Astrocyte (in vitro differentiated cells and primary cell): ENCODE data around the gene EPO. TPM values are rescaled to one million over a fixed set of nuclear protein-coding genes. Genes with fewer than 3 reads are reported as not detected.

Experiments used
- DNase-seq: peaks from one replicate; pipeline ENCODE4 v3.0.0-alpha.2; 2010; ENCODE audit warnings: low read depth
- FAIRE-seq: peaks from 2 replicates; lab custom pipeline; 2011; peaks lifted over from hg19 to GRCh38; lab: Jason Lieb, UNC
- H2AFZ ChIP-seq: 2 replicates; pipeline ENCODE4 v1.6.0; 2012; ENCODE audit warnings: low read depth, low read length, inconsistent platforms
- H3K27ac ChIP-seq: 2 replicates; pipeline ENCODE4 v1.5.1; 2011; ENCODE audit warnings: low read depth, low read length, inconsistent platforms
- H3K27me3 ChIP-seq: 2 replicates; pipeline ENCODE4 v1.6.0; 2011; ENCODE audit warnings: low read length, inconsistent platforms; ENCODE audit not compliant: insufficient read depth
- H3K36me3 ChIP-seq: 2 replicates; pipeline ENCODE4 v1.5.1; 2011; ENCODE audit warnings: low read length, inconsistent platforms; ENCODE audit not compliant: insufficient read depth
- H3K4me1 ChIP-seq: 2 replicates; pipeline ENCODE4 v1.5.1; 2011; ENCODE audit warnings: low read length, inconsistent platforms; ENCODE audit not compliant: insufficient read depth
- H3K4me2 ChIP-seq: 2 replicates; pipeline ENCODE4 v1.6.0; 2012; ENCODE audit warnings: low read length, inconsistent platforms
- H3K4me3 ChIP-seq: 2 replicates; pipeline ENCODE4 v1.5.1; 2011; ENCODE audit warnings: low read depth, mild to moderate bottlenecking, low read length, inconsistent platforms; ENCODE audit not compliant: insufficient read depth
- H3K79me2 ChIP-seq: 2 replicates; pipeline ENCODE4 v1.6.0; 2012; ENCODE audit warnings: mild to moderate bottlenecking, low read length, inconsistent platforms; ENCODE audit not compliant: insufficient read depth
- H3K9ac ChIP-seq: 2 replicates; pipeline ENCODE4 v1.6.0; 2012; ENCODE audit warnings: mild to moderate bottlenecking, low read length, inconsistent platforms
- H3K9me3 ChIP-seq: 2 replicates; pipeline ENCODE4 v1.5.1; 2012; ENCODE audit warnings: low read depth, mild to moderate bottlenecking, low read length, inconsistent platforms; ENCODE audit not compliant: insufficient read depth
- H4K20me1 ChIP-seq: 2 replicates; pipeline ENCODE4 v1.6.0; 2012; ENCODE audit warnings: low read length, inconsistent platforms; ENCODE audit not compliant: insufficient read depth
- H3K27ac Mint-ChIP-seq: one replicate; pipeline ENCODE4 v1.8.0; 2021; ENCODE audit warnings: mild to moderate bottlenecking, mixed read lengths; ENCODE audit not compliant: unreplicated experiment
- H3K27me3 Mint-ChIP-seq: one replicate; pipeline ENCODE4 v1.8.0; 2021; ENCODE audit warnings: low read depth, mixed read lengths; ENCODE audit not compliant: unreplicated experiment
- H3K36me3 Mint-ChIP-seq: one replicate; pipeline ENCODE4 v1.8.0; 2021; ENCODE audit warnings: low read depth, mixed read lengths; ENCODE audit not compliant: unreplicated experiment
- H3K4me1 Mint-ChIP-seq: one replicate; pipeline ENCODE4 v1.8.0; 2021; ENCODE audit warnings: low read depth, mixed read lengths; ENCODE audit not compliant: unreplicated experiment
- H3K4me3 Mint-ChIP-seq: one replicate; pipeline ENCODE4 v1.8.0; 2021; ENCODE audit warnings: mild to moderate bottlenecking, moderate library complexity, mixed read lengths; ENCODE audit not compliant: unreplicated experiment
- H3K9me3 Mint-ChIP-seq: one replicate; pipeline ENCODE4 v1.8.0; 2021; ENCODE audit warnings: mild to moderate bottlenecking, mixed read lengths; ENCODE audit not compliant: unreplicated experiment
- CTCF ChIP-seq: IDR thresholded peaks from 2 replicates; pipeline ENCODE4 v1.5.1; 2011; ENCODE audit warnings: low read depth, mild to moderate bottlenecking, inconsistent platforms, low read length, moderate library complexity; ENCODE audit not compliant: insufficient read depth
- EZH2 ChIP-seq: IDR thresholded peaks from 2 replicates; pipeline ENCODE4 v1.6.1; 2012; ENCODE audit warnings: mild to moderate bottlenecking, low read length, inconsistent platforms; ENCODE audit not compliant: insufficient read depth
- total RNA-seq: library from RNA; stranded (reverse); gene quantifications from 2 replicates; pipeline ENCODE4 v1.2.1, GENCODE V29; 2021

Gene EPO
- total RNA-seq, 1 donor from 2014 or later, result not detected

- DNase-seq, result no peak
- H3K4me3 ChIP-seq, result no peak overlapping the region
- Mint-ChIP-seq H3K27ac (no peak overlapping the region), H3K36me3 (peaks cover 7% of the 10 kb centered on the region), H3K4me1 (peaks cover 4% of the 10 kb centered on the region), H3K27me3 (peaks cover under 1% of the 10 kb centered on the region), H3K9me3 (no peaks in the 10 kb centered on the region), H3K4me3 (peak overlapping the region; percentile 84)
- H3K27me3 ChIP-seq, result no peaks in the 10 kb centered on the region
- no peak for TF ChIP-seq CTCF
- TF ChIP-seq EZH2, result no peak
- no peak overlapping the region for H3K27ac ChIP-seq
- no peak for FAIRE-seq
- H3K9me3 ChIP-seq, result no peaks in the 10 kb centered on the region
- peaks cover 2% of the 10 kb centered on the region for H3K36me3 ChIP-seq
- H3K79me2 ChIP-seq, result peaks cover 47% of the 10 kb centered on the region
- H3K4me2 ChIP-seq, result no peak overlapping the region
- no peak overlapping the region for H2AFZ ChIP-seq
- peaks cover 14% of the 10 kb centered on the region for H3K4me1 ChIP-seq
- no peak overlapping the region for H3K9ac ChIP-seq
- peaks cover 61% of the 10 kb centered on the region for H4K20me1 ChIP-seq
These were observed 42.7 kb upstream of the EPO start for GRCh38 chr7:100677308-100678267.

DNA sequence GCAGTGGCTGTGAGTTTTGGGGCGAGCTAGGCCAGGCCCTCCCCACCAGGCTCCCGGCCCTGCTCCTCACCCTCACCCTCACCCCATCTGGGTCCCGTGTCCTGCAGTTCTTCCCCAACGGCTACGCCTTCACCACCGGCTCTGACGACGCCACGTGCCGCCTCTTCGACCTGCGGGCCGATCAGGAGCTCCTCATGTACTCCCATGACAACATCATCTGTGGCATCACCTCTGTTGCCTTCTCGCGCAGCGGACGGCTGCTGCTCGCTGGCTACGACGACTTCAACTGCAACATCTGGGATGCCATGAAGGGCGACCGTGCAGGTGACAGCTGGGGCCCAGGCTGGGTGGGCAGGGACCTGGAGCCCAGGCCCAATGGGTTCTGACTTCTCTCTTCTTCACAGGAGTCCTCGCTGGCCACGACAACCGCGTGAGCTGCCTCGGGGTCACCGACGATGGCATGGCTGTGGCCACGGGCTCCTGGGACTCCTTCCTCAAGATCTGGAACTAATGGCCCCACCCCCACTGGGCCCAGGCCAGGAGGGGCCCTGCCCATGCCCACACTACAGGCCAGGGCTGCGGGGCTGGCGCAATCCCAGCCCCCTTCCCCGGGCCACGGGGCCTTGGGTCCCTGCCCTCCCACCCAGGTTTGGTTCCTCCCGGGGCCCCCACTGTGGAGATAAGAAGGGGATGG lies 41.8 kb upstream of the EPO start:
- FAIRE-seq (no peak), DNase-seq (no peak)
- H3K4me3 ChIP-seq, result no peak overlapping the region
- H3K27ac ChIP-seq, result no peak overlapping the region
- no peak overlapping the region for H3K9ac ChIP-seq
- Mint-ChIP-seq H3K36me3 (peaks cover 9% of the 10 kb centered on the region), H3K9me3 (no peaks in the 10 kb centered on the region), H3K4me1 (peaks cover 4% of the 10 kb centered on the region), H3K27me3 (no peaks in the 10 kb centered on the region), H3K27ac (no peak overlapping the region), H3K4me3 (peak overlapping the region; percentile 17)
- H3K4me1 ChIP-seq, result peaks cover 12% of the 10 kb centered on the region
- H4K20me1 ChIP-seq, result peaks cover 64% of the 10 kb centered on the region
- H3K79me2 ChIP-seq, result peaks cover 47% of the 10 kb centered on the region
- H3K36me3 ChIP-seq, result peaks cover 2% of the 10 kb centered on the region
- TF ChIP-seq EZH2 (no peak), CTCF (no peak)
- no peaks in the 10 kb centered on the region for H3K27me3 ChIP-seq
- H3K4me2 ChIP-seq, result no peak overlapping the region
- H2AFZ ChIP-seq, result no peak overlapping the region
- H3K9me3 ChIP-seq, result no peaks in the 10 kb centered on the region
